Glutamatergic neuron (in vitro differentiated cells): ENCODE measurements around the gene MAST2. TPM values are rescaled to one million over a fixed set of nuclear protein-coding genes. Genes with fewer than 3 reads are reported as not detected.
"Not testable (repeated sequence)": the region's sequence is repeated elsewhere in the genome, so short reads cannot be mapped to it uniquely, and the experiment has no call there.

Experiments used
- DNase-seq: peaks from one replicate; pipeline ENCODE4 v3.0.0; 2022
- H3K27ac Mint-ChIP-seq: one replicate; pipeline ENCODE4 v1.8.0; 2020; ENCODE audit warnings: mild to moderate bottlenecking, mixed read lengths, inconsistent platforms; ENCODE audit not compliant: unreplicated experiment
- H3K27me3 Mint-ChIP-seq: one replicate; pipeline ENCODE4 v1.8.0; 2020; ENCODE audit warnings: mild to moderate bottlenecking, moderate library complexity, mixed read lengths, inconsistent platforms; ENCODE audit not compliant: unreplicated experiment
- H3K36me3 Mint-ChIP-seq: one replicate; pipeline ENCODE4 v1.8.0; 2020; ENCODE audit warnings: mild to moderate bottlenecking, mixed read lengths, inconsistent platforms; ENCODE audit not compliant: unreplicated experiment
- H3K4me1 Mint-ChIP-seq: one replicate; pipeline ENCODE4 v1.8.0; 2020; ENCODE audit warnings: mild to moderate bottlenecking, low read depth, mixed read lengths, inconsistent platforms; ENCODE audit not compliant: unreplicated experiment
- H3K4me3 Mint-ChIP-seq: one replicate; pipeline ENCODE4 v1.8.0; 2020; ENCODE audit warnings: mild to moderate bottlenecking, mixed read lengths, inconsistent platforms; ENCODE audit not compliant: unreplicated experiment
- H3K9me3 Mint-ChIP-seq: one replicate; pipeline ENCODE4 v1.8.0; 2020; ENCODE audit warnings: mild to moderate bottlenecking, moderate library complexity, mixed read lengths, inconsistent platforms; ENCODE audit not compliant: unreplicated experiment
- CTCF ChIP-seq: fragments of 200-600 bp; sonication (generic); IDR thresholded peaks from one replicate; pipeline ENCODE4 v1.5.0; 2021; ENCODE audit not compliant: partially characterized antibody, unreplicated experiment
- total RNA-seq: library from RNA; stranded (reverse); fragmentation: NEBNext Ultra II Directional; extraction: Animal tissue kit (Norgen Biotek cat#: 25700); gene quantifications from one replicate; pipeline ENCODE4 v1.2.1, GENCODE V29; 2021; ENCODE audit not compliant: unreplicated experiment

The MAST2 gene
- total RNA-seq, 1 donor from 2014 or later, result 95.1 TPM

DNA sequence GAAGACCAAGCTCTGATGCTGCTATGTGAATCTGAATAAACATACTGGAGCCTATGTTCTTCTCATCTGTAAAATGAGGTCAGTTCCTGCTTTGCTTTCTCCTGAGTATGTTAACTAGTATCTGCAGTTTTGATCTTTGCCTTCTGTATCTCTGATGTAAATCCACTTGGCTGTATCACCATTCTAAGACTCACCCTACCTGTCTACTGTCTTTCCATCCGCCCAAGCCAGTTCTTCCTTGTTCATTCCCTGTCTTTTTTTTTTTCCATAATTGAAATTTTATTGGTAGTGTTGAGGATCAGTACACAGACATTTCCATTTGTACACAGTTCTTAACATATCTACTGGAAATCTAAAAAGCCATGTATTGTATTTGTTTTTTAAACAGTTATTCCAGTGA lies 31.3 kb downstream of the MAST2 start:
- Mint-ChIP-seq H3K4me3 (no peak overlapping the region), H3K27me3 (peaks cover 2% of the 10 kb centered on the region), H3K27ac (no peak overlapping the region), H3K36me3 (peaks cover 6% of the 10 kb centered on the region), H3K9me3 (no peaks in the 10 kb centered on the region), H3K4me1 (no peaks in the 10 kb centered on the region)
- TF ChIP-seq CTCF, result no peak
- no peak for DNase-seq

DNA sequence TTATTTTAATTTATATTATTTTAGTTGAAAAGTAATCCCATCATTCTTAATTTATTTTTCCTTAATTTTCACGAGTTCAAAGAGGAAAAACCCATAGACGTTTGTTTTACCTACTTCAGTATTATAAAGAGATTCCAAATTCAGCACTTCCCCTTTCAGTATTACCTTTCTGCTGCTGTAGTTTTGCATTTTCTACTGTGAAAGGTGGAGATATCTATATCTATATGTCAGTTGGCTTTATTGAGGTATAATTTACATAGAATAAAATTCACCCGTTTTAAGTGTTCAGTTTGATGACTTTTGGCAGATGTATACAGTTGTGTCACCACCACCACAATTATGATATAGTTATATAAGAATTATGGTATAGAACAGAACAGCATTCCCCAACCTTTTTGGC lies 33.0 kb downstream of the MAST2 start:
- Mint-ChIP-seq H3K27ac (no peak overlapping the region), H3K9me3 (no peaks in the 10 kb centered on the region), H3K27me3 (peaks cover 2% of the 10 kb centered on the region), H3K4me1 (no peaks in the 10 kb centered on the region), H3K36me3 (peaks cover 1% of the 10 kb centered on the region), H3K4me3 (no peak overlapping the region)
- DNase-seq, result no peak
- no peak for TF ChIP-seq CTCF

GRCh38 chr1:45836861-45837260 lies 33.4 kb downstream of the MAST2 start:
- not testable (repeated sequence) for H3K36me3 Mint-ChIP-seq, H3K27ac Mint-ChIP-seq, H3K4me1 Mint-ChIP-seq, DNase-seq, H3K4me3 Mint-ChIP-seq, H3K9me3 Mint-ChIP-seq, H3K27me3 Mint-ChIP-seq

DNA sequence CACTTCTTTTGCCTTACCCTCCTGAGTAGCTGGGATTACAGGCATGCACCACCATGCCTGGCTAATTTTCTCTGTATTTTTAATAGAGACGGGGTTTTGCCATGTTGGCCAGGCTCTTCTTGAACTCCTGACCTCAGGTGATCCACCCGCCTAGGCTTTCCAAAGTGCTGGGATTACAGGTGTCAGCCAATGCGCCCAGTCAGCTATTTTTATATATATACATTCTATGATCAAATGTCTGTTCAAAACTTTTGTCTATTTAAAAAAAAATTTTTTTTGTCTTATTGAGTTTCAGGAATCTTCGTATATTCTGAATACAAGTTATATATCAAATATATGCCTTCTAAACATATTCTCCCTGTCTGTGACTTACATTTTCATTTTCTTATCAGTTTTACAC lies 34.9 kb downstream of the MAST2 start:
- not testable (repeated sequence) for H3K27me3 Mint-ChIP-seq, H3K4me1 Mint-ChIP-seq, H3K27ac Mint-ChIP-seq, H3K9me3 Mint-ChIP-seq, DNase-seq, H3K36me3 Mint-ChIP-seq, H3K4me3 Mint-ChIP-seq

GRCh38 chr1:45840704-45841103 lies 37.3 kb downstream of the MAST2 start:
- no peaks in the 10 kb centered on the region for H3K4me1 Mint-ChIP-seq
- no peak overlapping the region for H3K4me3 Mint-ChIP-seq
- no peak overlapping the region for H3K27ac Mint-ChIP-seq
- no peaks in the 10 kb centered on the region for H3K27me3 Mint-ChIP-seq
- DNase-seq, result no peak
- no peak for TF ChIP-seq CTCF
- no peaks in the 10 kb centered on the region for H3K9me3 Mint-ChIP-seq
- H3K36me3 Mint-ChIP-seq, result no peaks in the 10 kb centered on the region

DNA sequence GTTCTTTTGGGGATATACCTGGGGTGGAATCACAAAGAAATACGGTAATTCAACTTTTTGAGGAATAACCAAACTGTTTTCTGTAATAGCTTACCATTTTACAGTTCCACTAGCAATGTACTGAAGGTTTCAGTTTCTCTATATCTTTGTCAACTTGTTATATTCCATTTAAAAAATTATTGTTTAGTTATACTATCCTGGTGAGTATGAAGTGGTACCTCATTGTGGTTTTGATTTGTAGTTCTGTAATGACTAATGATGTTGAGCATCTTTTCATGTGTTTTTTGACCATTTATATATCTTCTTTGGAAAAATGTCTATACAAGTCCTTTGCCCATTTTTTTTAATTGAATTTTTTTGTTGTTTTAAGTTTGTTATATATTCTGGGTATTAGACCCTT lies 39.4 kb downstream of the MAST2 start:
- Mint-ChIP-seq H3K4me1 (peaks cover 6% of the 10 kb centered on the region), H3K36me3 (no peaks in the 10 kb centered on the region), H3K4me3 (no peak overlapping the region), H3K9me3 (no peaks in the 10 kb centered on the region), H3K27me3 (no peaks in the 10 kb centered on the region), H3K27ac (no peak overlapping the region)
- DNase-seq, result no peak
- no peak for TF ChIP-seq CTCF
